Activated naive CD4-positive, alpha-beta T cell treated with anti-CD3 and anti-CD28 coated beads, Interleukin-2, amount 50 U/mL, for 16 hours (primary cell): ENCODE measurements around the gene SLC15A4.
"Not testable (repeated sequence)": the region's sequence is repeated elsewhere in the genome, so short reads cannot be mapped to it uniquely, and the experiment has no call there.

Source experiments
- DNase-seq: peaks from one replicate; pipeline ENCODE4 v3.0.0-alpha.2; 2020

SLC15A4 gene

GRCh38 chr12:128843538-128843937, 19.8 kb upstream of the SLC15A4 start:
- DNase-seq: no peak

GRCh38 chr12:128842579-128842978, 18.8 kb upstream of the SLC15A4 start:
- DNase-seq: no peak

- no peak for DNase-seq
These were observed 17.2 kb upstream of the SLC15A4 start for GRCh38 chr12:128840862-128841468.

GRCh38 chr12:128839885-128840284, 16.1 kb upstream of the SLC15A4 start:
- DNase-seq: not testable (repeated sequence)

GRCh38 chr12:128833418-128833817, 9.7 kb upstream of the SLC15A4 start:
- DNase-seq: no peak

GRCh38 chr12:128830505-128830893, 6.7 kb upstream of the SLC15A4 start:
- no peak for DNase-seq

- no peak for DNase-seq
These were observed 6.2 kb upstream of the SLC15A4 start for GRCh38 chr12:128829861-128830504.

GRCh38 chr12:128827724-128828123, 4.0 kb upstream of the SLC15A4 start:
- DNase-seq: no peak

- no peak for DNase-seq
These were observed 2.1 kb upstream of the SLC15A4 start for GRCh38 chr12:128825835-128826234.

- DNase-seq: no peak
These were observed 392 bp downstream of the SLC15A4 start for GRCh38 chr12:128823216-128823915.

- DNase-seq: no peak
These were observed 2.9 kb downstream of the SLC15A4 start for GRCh38 chr12:128820723-128821432.

GRCh38 chr12:128820253-128820652, 3.5 kb downstream of the SLC15A4 start:
- DNase-seq: no peak

GRCh38 chr12:128819293-128820144, 4.2 kb downstream of the SLC15A4 start:
- no peak for DNase-seq

- no peak for DNase-seq
These were observed 5.4 kb downstream of the SLC15A4 start for GRCh38 chr12:128818065-128819022.

- no peak for DNase-seq
These were observed 6.4 kb downstream of the SLC15A4 start for GRCh38 chr12:128817111-128818015.

GRCh38 chr12:128816643-128816920, 7.2 kb downstream of the SLC15A4 start:
- DNase-seq: no peak

GRCh38 chr12:128815779-128816642, 7.7 kb downstream of the SLC15A4 start:
- no peak for DNase-seq

GRCh38 chr12:128814411-128815261, 9.1 kb downstream of the SLC15A4 start:
- DNase-seq: no peak

GRCh38 chr12:128813883-128814282, 9.9 kb downstream of the SLC15A4 start:
- no peak for DNase-seq
